Measurements from ENCODE around the gene IGLON5.

Gene IGLON5

GRCh38 chr19:51282335-51282734, 29.1 kb upstream of the IGLON5 start:
- no peak for TF ChIP-seq CTCF (IDR thresholded peaks at IDR 0.05; ENCODE audit: control insufficient read depth, insufficient read depth, low read depth, low read length, missing control alignments)
- no peak overlapping the region for H3K4me3 ChIP-seq (ENCODE audit: control insufficient read depth, low read depth, low read length)
- DNase-seq (ENCODE audit: low read depth), result no peak

- no peak overlapping the region for H3K4me3 ChIP-seq (ENCODE audit: control insufficient read depth, low read depth, low read length)
- no peak for DNase-seq (ENCODE audit: low read depth)
- TF ChIP-seq CTCF (IDR thresholded peaks at IDR 0.05; ENCODE audit: control insufficient read depth, insufficient read depth, low read depth, low read length, missing control alignments), result no peak
Measured at GRCh38 chr19:51285682-51286081, 25.8 kb upstream of the IGLON5 start.

GRCh38 chr19:51289635-51290034, 21.8 kb upstream of the IGLON5 start:
- no peak for DNase-seq (ENCODE audit: low read depth)
- no peak for TF ChIP-seq CTCF (IDR thresholded peaks at IDR 0.05; ENCODE audit: control insufficient read depth, insufficient read depth, low read depth, low read length, missing control alignments)
- no peak overlapping the region for H3K4me3 ChIP-seq (ENCODE audit: control insufficient read depth, low read depth, low read length)

GRCh38 chr19:51292971-51293370, 18.5 kb upstream of the IGLON5 start:
- H3K4me3 ChIP-seq (ENCODE audit: control insufficient read depth, low read depth, low read length), result no peak overlapping the region
- TF ChIP-seq CTCF (IDR thresholded peaks at IDR 0.05; ENCODE audit: control insufficient read depth, insufficient read depth, low read depth, low read length, missing control alignments), result no peak
- DNase-seq (ENCODE audit: low read depth), result no peak

GRCh38 chr19:51293571-51294210, 17.8 kb upstream of the IGLON5 start:
- TF ChIP-seq CTCF (IDR thresholded peaks at IDR 0.05; ENCODE audit: control insufficient read depth, insufficient read depth, low read depth, low read length, missing control alignments), result no peak
- no peak for DNase-seq (ENCODE audit: low read depth)
- H3K4me3 ChIP-seq (ENCODE audit: control insufficient read depth, low read depth, low read length), result no peak overlapping the region

GRCh38 chr19:51294211-51294976, 17.1 kb upstream of the IGLON5 start:
- no peak overlapping the region for H3K4me3 ChIP-seq (ENCODE audit: control insufficient read depth, low read depth, low read length)
- no peak for TF ChIP-seq CTCF (IDR thresholded peaks at IDR 0.05; ENCODE audit: control insufficient read depth, insufficient read depth, low read depth, low read length, missing control alignments)
- DNase-seq (ENCODE audit: low read depth), result no peak

Data from AG09309 (cell line).